ENCODE data around the gene TMEM163.

DNA sequence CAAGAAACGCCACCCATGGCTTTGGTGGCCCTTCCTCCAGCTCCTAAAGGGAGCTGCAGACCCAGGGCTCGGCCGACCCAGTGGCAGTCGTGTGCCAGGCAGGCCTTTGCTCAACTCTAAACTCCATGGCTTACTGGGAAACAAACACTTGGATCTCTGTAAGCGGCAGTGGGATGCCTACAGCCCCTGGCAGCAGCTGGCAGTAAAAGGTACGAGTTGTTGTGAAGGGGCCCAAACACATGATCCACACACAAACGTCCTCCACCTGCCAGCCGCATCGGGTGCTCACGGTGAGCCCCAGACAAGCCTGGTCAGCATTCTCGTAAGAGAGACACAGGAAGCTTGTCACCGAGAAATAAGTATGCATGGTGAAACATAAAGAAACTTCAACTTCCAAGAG lies 250.0 kb downstream of the TMEM163 start:
- no peak for TF ChIP-seq EP300 (IDR thresholded peaks at IDR 0.05)
- TF ChIP-seq, protein P1, sequence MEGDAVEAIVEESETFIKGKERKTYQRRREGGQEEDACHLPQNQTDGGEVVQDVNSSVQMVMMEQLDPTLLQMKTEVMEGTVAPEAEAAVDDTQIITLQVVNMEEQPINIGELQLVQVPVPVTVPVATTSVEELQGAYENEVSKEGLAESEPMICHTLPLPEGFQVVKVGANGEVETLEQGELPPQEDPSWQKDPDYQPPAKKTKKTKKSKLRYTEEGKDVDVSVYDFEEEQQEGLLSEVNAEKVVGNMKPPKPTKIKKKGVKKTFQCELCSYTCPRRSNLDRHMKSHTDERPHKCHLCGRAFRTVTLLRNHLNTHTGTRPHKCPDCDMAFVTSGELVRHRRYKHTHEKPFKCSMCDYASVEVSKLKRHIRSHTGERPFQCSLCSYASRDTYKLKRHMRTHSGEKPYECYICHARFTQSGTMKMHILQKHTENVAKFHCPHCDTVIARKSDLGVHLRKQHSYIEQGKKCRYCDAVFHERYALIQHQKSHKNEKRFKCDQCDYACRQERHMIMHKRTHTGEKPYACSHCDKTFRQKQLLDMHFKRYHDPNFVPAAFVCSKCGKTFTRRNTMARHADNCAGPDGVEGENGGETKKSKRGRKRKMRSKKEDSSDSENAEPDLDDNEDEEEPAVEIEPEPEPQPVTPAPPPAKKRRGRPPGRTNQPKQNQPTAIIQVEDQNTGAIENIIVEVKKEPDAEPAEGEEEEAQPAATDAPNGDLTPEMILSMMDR (IDR thresholded peaks at IDR 0.05) = no peak
- TF ChIP-seq POLR2A (IDR thresholded peaks at IDR 0.05) = no peak
